ENCODE measurements around the gene MASP2.

DNA sequence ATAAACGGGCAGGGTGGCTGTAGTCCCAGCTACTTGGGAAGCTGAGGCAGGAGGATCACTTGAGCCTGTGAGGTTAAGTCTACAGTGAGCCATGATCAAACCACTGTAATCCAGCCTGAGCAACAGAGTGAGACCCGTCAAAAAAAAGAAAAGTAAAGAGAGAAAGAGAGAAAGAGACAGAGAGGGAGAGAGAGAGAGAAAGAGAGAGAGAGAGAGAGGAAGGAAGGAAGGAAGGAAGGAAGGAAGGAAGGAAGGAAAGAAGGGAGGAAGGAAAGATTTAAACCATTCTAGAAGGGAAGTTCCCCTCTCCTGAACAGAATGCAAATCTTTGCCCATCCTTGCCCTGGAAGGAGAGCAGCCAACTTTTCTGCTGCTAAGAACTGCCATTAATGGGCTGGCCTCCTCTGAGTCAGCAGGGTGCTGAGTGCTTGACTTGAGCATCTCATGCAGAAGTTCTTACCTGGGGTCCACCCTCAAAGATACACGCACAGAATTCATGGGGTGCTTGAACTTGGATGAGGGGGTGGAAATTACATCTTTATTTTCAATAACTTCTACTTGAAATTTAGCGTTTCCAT, 59.1 kb downstream of the MASP2 start:
- TF ChIP-seq, protein P1, sequence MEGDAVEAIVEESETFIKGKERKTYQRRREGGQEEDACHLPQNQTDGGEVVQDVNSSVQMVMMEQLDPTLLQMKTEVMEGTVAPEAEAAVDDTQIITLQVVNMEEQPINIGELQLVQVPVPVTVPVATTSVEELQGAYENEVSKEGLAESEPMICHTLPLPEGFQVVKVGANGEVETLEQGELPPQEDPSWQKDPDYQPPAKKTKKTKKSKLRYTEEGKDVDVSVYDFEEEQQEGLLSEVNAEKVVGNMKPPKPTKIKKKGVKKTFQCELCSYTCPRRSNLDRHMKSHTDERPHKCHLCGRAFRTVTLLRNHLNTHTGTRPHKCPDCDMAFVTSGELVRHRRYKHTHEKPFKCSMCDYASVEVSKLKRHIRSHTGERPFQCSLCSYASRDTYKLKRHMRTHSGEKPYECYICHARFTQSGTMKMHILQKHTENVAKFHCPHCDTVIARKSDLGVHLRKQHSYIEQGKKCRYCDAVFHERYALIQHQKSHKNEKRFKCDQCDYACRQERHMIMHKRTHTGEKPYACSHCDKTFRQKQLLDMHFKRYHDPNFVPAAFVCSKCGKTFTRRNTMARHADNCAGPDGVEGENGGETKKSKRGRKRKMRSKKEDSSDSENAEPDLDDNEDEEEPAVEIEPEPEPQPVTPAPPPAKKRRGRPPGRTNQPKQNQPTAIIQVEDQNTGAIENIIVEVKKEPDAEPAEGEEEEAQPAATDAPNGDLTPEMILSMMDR (IDR thresholded peaks at IDR 0.05) = no peak
- TF ChIP-seq POLR2A (IDR thresholded peaks at IDR 0.05) (no peak), POLR2AphosphoS5 (IDR thresholded peaks at IDR 0.05) (no peak)
